Measurements from ENCODE around the gene LDLR.
A peak's percentile ranks its signal among the peaks of the same experiment; 100 is the strongest.
"Not testable (repeated sequence)": the region's sequence is repeated elsewhere in the genome, so short reads cannot be mapped to it uniquely, and the experiment has no call there.

The LDLR gene

DNA sequence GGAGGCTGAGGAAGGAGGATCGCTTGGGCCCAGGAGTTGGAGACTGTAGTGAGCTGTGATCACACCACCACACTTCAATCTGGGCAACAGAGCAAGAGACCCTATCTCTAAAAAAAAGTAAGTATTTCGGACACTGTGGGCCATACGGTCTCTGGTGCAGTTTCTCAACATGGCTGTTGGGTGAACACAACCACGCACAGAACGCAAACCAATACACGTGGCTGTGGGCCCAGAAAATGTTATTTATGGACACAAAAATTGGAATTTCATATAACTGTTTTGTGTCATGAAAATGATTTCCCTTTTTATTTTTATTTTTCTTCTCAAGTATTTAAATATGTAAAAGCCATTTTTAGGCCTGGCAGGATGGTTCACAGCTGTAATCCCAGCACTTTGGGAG lies 19.5 kb downstream of the LDLR start:
- DNase-seq: no peak

DNA sequence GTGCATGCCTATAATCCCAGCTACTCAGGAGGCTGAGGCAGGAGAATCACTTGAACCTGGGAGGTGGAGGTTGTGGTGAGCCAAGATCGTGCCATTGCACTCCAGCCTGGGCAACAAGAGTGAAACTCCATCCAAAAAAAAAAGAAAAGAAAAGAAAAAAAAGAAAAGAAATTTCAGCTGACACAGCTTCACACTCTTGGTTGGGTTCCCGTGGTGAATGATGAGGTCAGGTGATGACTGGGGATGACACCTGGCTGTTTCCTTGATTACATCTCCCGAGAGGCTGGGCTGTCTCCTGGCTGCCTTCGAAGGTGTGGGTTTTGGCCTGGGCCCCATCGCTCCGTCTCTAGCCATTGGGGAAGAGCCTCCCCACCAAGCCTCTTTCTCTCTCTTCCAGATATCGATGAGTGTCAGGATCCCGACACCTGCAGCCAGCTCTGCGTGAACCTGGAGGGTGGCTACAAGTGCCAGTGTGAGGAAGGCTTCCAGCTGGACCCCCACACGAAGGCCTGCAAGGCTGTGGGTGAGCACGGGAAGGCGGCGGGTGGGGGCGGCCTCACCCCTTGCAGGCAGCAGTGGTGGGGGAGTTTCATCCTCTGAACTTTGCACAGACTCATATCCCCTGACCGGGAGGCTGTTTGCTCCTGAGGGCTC lies 22.0 kb downstream of the LDLR start:
- no peak for DNase-seq

DNA sequence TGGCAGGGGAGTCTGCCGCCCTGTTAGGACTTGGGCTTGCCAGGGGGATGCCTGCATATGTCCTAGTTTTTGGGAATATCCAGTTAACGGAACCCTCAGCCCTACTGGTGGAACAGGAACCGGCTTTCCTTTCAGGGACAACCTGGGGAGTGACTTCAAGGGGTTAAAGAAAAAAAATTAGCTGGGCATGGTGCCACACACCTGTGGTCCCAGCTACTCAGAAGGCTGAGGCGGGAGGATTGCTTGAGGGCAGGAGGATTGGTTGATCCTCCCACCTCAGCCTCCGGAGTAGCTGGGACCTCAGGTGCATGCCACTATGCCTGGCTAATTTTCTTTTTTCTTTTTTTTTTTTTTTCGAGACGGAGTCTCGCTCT lies 22.5 kb downstream of the LDLR start:
- DNase-seq: no peak

DNA sequence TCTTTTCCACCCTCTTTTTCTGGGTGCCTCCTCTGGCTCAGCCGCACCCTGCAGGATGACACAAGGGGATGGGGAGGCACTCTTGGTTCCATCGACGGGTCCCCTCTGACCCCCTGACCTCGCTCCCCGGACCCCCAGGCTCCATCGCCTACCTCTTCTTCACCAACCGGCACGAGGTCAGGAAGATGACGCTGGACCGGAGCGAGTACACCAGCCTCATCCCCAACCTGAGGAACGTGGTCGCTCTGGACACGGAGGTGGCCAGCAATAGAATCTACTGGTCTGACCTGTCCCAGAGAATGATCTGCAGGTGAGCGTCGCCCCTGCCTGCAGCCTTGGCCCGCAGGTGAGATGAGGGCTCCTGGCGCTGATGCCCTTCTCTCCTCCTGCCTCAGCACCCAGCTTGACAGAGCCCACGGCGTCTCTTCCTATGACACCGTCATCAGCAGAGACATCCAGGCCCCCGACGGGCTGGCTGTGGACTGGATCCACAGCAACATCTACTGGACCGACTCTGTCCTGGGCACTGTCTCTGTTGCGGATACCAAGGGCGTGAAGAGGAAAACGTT lies 24.0 kb downstream of the LDLR start:
- DNase-seq: no peak

DNA sequence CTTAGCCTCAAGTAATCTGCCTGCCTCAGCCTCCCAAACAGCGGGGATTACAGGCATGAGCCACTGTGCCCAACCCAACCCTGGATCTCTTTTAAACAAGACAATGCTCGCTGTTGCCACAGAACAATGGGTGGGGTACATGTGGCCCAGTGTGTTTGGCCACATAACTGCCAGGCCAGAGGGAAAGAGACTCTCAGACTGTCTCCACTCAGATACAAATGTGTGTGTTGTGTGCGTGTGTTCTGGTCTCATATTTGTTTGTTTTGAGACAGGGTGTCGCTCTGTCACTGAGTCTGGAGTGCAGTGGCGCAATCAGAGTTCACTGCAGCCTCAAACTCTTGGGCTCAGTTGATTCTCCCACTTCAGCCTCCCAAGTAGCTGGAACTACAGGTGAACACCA lies 25.8 kb downstream of the LDLR start:
- no peak for DNase-seq

DNA sequence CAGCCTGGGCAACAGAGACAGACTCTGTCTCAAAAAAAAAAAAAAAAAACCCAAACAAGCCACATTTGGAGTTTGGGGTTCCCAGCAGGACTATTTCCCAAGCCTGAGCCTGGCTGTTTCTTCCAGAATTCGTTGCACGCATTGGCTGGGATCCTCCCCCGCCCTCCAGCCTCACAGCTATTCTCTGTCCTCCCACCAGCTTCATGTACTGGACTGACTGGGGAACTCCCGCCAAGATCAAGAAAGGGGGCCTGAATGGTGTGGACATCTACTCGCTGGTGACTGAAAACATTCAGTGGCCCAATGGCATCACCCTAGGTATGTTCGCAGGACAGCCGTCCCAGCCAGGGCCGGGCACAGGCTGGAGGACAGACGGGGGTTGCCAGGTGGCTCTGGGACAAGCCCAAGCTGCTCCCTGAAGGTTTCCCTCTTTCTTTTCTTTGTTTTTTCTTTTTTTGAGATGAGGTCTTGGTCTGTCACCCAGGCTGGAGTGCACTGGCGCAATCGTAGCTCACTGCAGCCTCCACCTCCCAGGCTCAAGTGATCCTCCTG lies 26.7 kb downstream of the LDLR start:
- no peak for DNase-seq

DNA sequence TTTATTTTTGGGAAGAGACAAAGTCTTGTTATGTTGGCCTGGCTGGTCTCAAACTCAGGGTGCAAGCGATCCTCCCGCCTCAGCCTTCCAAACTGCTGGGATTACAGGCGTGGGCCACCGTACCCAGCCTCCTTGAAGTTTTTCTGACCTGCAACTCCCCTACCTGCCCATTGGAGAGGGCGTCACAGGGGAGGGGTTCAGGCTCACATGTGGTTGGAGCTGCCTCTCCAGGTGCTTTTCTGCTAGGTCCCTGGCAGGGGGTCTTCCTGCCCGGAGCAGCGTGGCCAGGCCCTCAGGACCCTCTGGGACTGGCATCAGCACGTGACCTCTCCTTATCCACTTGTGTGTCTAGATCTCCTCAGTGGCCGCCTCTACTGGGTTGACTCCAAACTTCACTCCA lies 27.2 kb downstream of the LDLR start:
- DNase-seq: no peak

DNA sequence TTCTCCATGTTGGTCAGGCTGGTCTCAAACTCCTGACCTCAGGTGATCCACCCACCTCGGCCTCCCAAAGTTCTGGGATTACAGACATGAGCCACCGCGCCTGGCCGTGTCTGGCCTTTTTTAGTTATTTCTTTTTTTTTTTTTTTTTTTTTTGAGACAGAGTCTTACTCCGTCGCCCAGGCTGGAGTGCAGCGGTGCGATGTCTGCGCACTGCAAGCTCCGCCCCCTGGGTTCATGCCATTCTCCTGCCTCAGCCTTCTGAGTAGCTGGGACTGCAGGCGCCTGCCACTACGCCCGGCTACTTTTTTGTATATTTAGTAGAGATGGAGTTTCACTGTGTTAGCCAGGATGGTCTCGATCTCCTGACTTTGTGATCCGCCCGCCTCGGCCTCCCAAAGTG lies 32.7 kb downstream of the LDLR start:
- DNase-seq: not testable (repeated sequence)

DNA sequence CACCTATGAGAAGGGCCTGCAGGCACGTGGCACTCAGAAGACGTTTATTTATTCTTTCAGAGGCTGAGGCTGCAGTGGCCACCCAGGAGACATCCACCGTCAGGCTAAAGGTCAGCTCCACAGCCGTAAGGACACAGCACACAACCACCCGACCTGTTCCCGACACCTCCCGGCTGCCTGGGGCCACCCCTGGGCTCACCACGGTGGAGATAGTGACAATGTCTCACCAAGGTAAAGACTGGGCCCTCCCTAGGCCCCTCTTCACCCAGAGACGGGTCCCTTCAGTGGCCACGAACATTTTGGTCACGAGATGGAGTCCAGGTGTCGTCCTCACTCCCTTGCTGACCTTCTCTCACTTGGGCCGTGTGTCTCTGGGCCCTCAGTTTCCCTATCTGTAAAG lies 33.9 kb downstream of the LDLR start:
- DNase-seq: no peak

DNA sequence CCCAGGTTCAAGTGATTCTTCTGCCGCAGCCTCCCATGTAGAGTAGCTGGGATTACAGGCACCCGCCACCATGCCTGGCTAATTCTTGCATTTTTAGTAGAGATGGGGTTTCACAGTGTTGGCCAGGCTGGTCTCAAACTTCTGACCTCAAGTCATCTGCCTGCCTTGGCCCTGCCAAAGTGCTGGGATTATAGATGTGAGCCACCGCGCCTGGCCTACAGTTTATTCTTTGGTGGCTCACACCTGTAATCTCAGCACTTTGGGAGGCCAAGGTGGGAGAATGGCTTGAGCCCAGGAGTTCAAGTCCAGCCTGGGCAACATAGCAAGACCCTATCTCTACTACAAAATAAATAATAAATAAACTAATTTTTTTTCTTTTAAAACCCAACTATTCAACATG lies 34.9 kb downstream of the LDLR start:
- DNase-seq: not testable (repeated sequence)

DNA sequence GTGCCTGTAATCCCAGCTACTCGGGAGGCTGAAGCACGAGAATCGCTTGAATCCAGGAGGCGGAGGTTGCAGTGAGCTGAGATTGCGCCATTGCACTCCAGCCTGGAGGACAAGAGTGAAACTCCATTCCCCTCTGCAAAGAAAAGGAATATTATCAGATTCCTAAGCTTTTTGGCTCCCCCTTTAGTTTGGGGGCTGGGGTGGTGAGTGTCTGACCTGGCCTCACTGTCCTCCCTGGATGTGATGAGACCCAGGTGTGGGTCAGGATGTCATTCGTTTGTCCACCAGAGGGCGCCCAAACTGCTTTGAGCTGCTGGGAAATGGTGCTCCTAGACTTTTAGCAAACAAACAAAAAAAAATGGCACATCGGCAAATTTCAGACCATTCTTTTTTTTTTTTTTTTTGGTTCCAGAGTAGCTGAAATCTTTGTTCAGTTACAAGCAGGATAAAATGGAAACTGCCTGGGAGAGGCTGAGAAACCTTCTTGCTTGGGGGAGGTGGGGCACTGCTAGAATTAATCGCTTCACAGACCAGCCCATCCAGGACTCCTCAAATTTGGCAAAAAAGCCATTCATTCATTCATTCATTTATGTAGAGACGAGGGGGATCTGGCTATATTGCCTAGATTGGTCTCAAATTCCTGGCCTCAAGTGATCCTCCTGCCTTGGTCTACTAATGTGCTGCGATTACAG lies 36.9 kb downstream of the LDLR start:
- peak; percentile 82 for DNase-seq

DNA sequence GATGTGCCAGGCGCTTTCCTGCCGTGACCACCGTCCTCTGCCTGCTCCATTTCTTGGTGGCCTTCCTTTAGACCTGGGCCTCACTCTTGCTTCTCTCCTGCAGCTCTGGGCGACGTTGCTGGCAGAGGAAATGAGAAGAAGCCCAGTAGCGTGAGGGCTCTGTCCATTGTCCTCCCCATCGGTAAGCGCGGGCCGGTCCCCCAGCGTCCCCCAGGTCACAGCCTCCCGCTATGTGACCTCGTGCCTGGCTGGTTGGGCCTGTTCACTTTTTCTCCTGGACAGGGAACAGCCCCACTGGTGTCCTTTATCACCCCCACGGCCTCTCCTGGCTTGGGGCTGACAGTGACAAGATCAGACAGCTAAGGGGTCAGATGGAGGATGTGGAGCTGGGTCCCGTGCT lies 38.6 kb downstream of the LDLR start:
- no peak for DNase-seq

DNA sequence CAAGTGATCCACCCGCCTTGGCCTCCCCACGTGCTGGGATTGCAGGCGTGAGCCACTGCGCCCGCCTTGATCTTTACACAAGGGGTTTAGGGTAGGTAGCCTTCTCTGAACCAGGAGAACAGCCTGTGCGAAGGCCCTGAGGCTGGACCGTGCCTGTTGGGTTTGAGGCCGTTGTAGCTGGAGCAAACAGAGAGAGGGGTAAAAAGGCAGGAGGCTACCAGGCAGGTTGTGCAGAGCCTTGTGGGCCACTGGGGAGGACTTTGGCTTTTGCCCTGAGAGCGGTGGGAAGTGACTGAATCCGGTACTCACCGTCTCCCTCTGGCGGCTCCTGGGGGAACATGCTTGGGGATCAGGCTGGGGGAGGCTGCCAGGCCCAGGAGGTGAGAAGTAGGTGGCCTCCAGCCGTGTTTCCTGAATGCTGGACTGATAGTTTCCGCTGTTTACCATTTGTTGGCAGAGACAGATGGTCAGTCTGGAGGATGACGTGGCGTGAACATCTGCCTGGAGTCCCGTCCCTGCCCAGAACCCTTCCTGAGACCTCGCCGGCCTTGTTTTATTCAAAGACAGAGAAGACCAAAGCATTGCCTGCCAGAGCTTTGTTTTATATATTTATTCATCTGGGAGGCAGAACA lies 41.7 kb downstream of the LDLR start:
- peak; percentile 79 for DNase-seq

DNA sequence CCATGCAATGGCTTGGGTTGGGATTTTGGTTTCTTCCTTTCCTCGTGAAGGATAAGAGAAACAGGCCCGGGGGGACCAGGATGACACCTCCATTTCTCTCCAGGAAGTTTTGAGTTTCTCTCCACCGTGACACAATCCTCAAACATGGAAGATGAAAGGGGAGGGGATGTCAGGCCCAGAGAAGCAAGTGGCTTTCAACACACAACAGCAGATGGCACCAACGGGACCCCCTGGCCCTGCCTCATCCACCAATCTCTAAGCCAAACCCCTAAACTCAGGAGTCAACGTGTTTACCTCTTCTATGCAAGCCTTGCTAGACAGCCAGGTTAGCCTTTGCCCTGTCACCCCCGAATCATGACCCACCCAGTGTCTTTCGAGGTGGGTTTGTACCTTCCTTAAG lies 42.2 kb downstream of the LDLR start:
- no peak for DNase-seq

DNA sequence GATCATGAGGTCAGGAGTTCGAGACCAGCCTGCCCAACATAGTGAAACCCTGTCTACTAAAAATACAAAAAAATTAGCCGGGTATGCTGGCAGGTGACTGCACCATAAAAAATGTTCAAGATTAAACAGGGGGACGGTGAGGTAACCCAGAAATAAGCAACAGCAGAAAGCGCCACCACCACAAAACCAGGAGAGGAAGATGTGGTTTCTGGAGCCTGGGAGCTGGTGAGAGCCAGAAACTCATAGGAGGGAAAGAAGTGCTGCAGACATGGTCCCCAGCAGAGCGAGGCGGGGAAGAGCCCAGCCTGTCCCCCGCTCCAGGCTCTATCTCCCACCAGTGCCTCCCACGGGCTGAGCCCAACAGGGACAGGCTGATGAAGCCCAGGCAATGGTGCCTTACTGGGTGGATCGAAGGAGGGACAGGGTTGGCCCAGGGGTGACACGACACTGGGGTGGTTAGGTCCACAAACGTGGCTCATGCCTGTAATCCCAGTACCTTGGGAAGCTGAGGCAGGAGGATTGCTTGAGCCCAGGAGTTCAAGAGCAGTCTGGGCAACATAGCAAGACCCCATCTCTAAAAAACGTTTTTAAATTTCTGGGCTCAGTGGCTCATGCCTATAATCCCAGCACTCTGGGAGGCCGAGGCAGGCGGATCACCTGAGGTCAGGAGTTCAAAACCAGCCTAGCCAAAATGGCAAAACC lies 47.3 kb downstream of the LDLR start:
- DNase-seq: no peak

DNA sequence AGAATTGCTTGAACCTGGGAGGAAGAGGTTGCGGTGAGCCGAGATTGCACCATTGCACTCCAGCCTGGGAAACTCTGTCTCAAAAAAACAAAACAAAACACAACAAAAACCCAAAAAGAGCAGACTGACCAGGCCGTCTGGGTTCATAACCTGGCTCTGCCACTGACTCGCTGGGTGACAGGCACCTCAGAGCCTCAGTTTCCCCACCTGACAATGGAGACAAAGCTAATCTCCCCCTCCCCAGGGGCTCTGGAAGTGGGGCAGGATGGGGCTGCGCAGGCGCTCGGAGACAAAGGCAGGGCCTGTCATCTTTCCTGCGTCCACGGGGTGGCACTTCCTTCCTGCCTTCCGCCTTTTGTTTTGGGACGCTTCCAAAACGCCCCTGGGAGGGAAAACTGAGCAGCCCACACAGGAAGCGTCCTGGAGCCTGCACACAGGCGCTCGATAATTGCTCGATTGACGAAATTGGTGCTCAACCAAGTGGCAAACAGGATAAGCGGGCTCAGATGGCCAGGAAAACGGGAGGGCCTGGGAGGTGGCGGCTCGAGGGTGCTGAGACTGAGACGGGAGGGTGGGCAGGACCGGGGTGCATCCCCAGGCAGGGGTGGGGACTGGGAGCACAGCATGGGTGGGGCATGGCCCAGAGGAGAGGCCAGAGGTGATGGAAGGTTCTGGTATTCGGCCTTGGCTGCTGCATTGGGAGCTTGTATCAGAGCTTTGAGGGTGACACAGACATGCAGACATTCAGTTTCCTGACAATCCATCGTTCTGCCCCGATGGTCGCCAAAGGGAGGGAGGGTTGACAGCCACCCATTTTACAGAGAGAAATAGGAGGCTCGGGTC lies 48.5 kb downstream of the LDLR start:
- peak; percentile 67 for DNase-seq

DNA sequence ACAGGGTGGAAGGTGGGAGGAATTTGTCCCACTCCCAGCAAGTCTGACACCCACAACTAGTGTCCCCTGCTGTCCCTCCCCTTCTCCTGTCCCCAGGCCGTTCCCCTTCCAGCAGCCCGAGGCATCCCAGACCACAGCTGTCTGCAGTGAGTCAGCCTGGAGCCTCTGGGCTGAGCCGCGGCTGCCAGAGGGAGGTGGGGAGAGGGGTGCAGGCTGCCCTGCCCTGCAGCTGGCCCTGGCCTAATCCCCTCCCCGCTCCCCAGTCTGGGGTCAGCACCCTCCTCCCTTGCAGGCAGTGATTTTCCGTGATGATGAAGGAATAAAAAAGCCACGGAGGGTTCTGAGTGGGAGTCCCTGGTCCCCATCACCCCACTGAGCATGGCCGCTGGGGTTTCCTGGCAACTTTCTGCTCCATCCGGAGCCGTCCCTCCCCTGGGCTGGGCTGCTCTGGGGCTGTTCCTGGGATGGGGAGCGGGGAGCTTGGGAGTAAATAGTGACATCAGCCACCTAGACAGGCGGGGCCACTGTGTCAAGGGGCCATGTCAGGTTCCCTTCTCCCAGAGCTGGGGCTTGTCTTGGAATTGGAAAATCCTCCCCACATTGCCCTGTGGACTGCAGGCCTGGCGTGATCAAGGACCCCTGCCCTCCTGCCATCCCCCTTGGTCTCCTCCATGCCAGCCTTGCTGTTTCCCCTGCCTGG lies 49.5 kb downstream of the LDLR start:
- no peak for DNase-seq

DNA sequence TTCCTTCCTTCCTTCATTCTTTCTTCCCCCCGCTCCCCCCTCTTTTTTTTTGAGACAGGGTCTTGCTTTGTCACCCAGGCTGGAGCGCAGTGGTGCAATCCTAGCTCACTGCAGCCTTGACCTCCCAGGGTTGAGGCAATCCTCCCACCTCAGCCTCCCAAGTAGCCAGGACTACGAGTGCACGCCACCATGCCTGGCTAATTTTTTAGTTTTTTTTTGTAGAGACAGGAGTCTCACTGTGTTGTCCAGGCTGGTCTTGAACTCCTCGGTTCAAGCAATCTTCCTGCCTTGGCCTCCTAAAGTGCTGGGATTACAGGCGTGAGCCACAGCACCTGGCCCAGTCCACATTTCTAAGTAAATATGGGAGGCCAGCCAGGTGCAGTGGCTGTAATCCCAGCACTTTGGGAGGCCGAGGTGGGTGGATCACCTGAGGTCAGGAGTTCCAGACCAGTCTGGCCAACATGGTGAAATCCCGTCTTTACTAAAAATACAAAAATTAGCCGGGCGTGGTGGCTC lies 50.8 kb downstream of the LDLR start:
- not testable (repeated sequence) for DNase-seq

DNA sequence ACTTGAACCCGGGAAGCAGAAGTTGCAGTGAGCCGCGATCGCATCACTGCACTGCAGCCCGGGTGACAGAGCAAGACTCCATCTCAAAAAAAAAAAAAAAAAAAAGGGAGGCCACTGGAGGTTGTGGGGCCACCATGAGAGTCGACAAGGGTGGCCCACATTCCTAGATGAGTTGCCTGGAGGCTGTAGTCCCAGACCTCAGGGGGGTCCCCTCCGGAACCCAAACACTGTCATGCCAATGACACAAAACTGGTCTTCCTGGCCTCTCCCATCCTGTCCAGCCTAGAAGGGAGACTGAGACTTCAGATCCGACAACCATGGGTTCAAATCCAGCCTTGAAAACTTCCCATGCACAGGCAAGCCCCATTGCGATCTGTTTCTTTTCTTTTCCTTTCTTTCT lies 51.6 kb downstream of the LDLR start:
- no peak for DNase-seq

DNA sequence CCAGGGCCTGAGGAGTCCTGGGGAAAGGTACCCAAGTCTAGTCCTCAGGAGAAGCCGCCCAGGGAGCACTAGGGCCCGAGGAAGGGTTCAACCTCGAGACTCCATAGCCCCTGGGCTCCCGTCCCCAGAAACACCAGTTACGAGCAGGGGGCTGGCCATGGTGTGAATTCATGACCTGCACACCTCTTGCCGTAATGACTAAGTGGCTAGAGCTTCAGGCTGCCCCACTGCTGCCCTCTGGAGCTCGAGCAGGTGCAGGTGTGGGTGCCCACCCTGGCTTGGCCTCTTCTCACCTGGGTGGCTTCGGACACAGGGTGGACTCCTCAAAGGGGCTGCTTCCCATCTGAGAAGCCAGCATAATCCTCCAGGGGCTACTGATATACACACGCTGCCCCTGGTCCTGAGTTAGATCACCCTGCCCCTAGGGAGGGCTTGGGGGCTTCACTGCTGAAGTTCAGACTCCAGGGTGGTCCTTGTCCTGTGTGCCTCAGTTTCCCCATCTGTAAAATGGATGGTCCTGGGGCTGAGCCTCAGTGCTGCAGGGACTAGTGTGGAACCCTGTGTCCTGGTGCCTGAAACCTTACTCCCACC lies 52.8 kb downstream of the LDLR start:
- DNase-seq: no peak
